Stimulated activated CD8-positive, alpha-beta memory T cell treated with anti-CD3 and anti-CD28 coated beads, Interleukin-12 subunit alpha, Interleukin-12 subunit beta, amount 100 ng/mL, for 1 hour (primary cell): ENCODE measurements around the gene BRIX1.
"Not testable (repeated sequence)": the region's sequence is repeated elsewhere in the genome, so short reads cannot be mapped to it uniquely, and the experiment has no call there.

Source experiments
- DNase-seq: peaks from one replicate; pipeline ENCODE4 v3.0.0-alpha.2; 2020; ENCODE audit warnings: low read depth

BRIX1 gene

GRCh38 chr5:34968258-34968657, 52.7 kb downstream of the BRIX1 start:
- DNase-seq = no peak

- no peak for DNase-seq
These were observed 55.0 kb downstream of the BRIX1 start for GRCh38 chr5:34970552-34970951.

- DNase-seq = not testable (repeated sequence)
These were observed 56.1 kb downstream of the BRIX1 start for GRCh38 chr5:34971655-34972054.
